Psoas muscle (tissue), 8 donors: ENCODE measurements around the gene HLA-E. TPM values are rescaled to one million over a fixed set of nuclear protein-coding genes. Genes with fewer than 3 reads are reported as not detected.

ENCODE experiments used
- ATAC-seq, 4 donors: fragments of 200-7000 bp; cut with Tn5 transposase; one replicate each; pipeline ENCODE4 v1.9.1; 2020; ENCODE audit warnings: moderate library complexity in 3 of 4, mild to moderate bottlenecking in 2 of 4
- DNase-seq, 2 donors: peaks; one replicate each; pipeline ENCODE4 v3.0.0-alpha.2; 2020
- H3K27ac ChIP-seq: fragments of 200-600 bp; one replicate; pipeline ENCODE4 v1.8.0; 2022
- H3K27me3 ChIP-seq, 3 donors: fragments of 200-600 bp in 1 of 3; one replicate each; pipeline versions ENCODE4 v1.6.1 to v1.8.0; 2013 to 2022; ENCODE audit warnings: low read length in 2 of 3, mild to moderate bottlenecking in 2 of 3, moderate library complexity in 1 of 3; ENCODE audit not compliant: insufficient read depth in 3 of 3
- H3K36me3 ChIP-seq, 2 donors: fragments of 200-600 bp in 1 of 2; one replicate each; pipeline versions ENCODE4 v1.6.1 to v1.8.0; 2013 to 2022; ENCODE audit warnings: low read depth in 1 of 2, mild to moderate bottlenecking in 1 of 2, moderate library complexity in 1 of 2; ENCODE audit not compliant: insufficient read depth in 1 of 2
- H3K4me1 ChIP-seq: fragments of 200-600 bp; one replicate; pipeline ENCODE4 v1.8.0; 2022
- H3K4me3 ChIP-seq: fragments of 200-600 bp; one replicate; pipeline ENCODE4 v1.8.0; 2022; ENCODE audit warnings: mild to moderate bottlenecking
- H3K9me3 ChIP-seq: fragments of 200-600 bp; one replicate; pipeline ENCODE4 v1.8.0; 2022
- WGBS, 3 donors: extraction: QIAGEN DNeasy Blood & Tissue Kit; methylation state at CpG; one replicate each; pipeline versions ENCODE4 v1.1.6 to v1.1.7; 2013; 5-methylcytosine and 5-hydroxymethylcytosine counted together
- intact Hi-C, 2 donors: fragments of 100-400 bp; cut with DNase I; formaldehyde crosslinking; loops; one replicate each; pipeline versions ENCODE4 v1.11.0 to v1.14.2; 2022
- polyA plus RNA-seq, 3 donors: library from polyadenylated mRNA; stranded (reverse); fragments of 200-250 nt; gene quantifications; one replicate each; pipeline ENCODE4 v1.2.3, GENCODE V29; 2013
- total RNA-seq, 4 donors: library from RNA; stranded (reverse); fragmentation: NEBNext Ultra II Directional in 2 of 4; extraction: Animal tissue kit (Norgen Biotek cat#: 25700) in 2 of 4; gene quantifications; one replicate each; pipeline versions ENCODE4 v1.2.1 to v1.2.4, GENCODE V29; 2021 to 2023
- TF ChIP-seq, protein P1 (sequence below): fragments of 200-600 bp; IDR thresholded peaks from one replicate; pipeline ENCODE4 v1.8.0; 2022; ENCODE audit warnings: antibody characterized with exemption
- donor health status: healthy with polysubstance abuse.
- donor health status: DM: no; HTN: no; CAD: no; lungs with moderate emphysema.
- donor health status: Bipolar disorder and iron deficiency.
- donor health status: healthy.
- donor health status: DM: yes; HTN: yes; CAD: no.
- donor health status: DM: no; HTN: no; CAD: no.
- donor health status: DM: no; HTN: no; CAD: no.
- donor health status: DM: yes; HTN: yes; CAD: no.

The HLA-E gene
- total and polyA plus RNA-seq, 7 donors, result 75.2 to 168 (median 97.8) TPM

DNA sequence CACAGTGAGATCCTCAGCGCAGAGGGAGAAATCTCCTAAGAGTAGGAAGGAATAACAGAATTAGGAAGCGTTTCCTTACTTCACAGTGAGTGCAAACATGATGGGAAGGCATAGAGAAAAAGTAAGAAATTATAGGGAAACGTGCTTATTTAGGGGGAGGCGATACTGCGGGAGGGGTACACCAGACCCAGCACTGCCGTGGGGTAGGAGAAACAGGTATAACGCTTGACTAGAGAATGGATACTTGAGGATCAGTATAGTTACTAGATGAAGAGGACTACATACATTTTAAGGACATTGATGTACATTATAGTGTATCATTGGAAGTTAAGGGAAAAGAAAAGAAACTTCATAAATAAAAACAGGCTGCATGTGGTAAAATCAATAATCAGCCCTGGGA, 26.8 kb upstream of the HLA-E start:
- H3K9me3 ChIP-seq, result no peaks in the 10 kb centered on the region
- no peak for ATAC-seq
- H3K4me3 ChIP-seq, result no peak overlapping the region
- intact Hi-C loops, result no loop called here
- WGBS, 3 donors, result 46 to 55% (median 55%) methylated on average over 7 of the region's 7 CpGs
- no peaks in the 10 kb centered on the region for H3K36me3 ChIP-seq
- no peak overlapping the region for H3K27ac ChIP-seq
- peaks cover 16% of the 10 kb centered on the region for H3K4me1 ChIP-seq
- DNase-seq, result no peak
- H3K27me3 ChIP-seq, result peaks cover 3 to 100% (median 41%) of the 10 kb centered on the region in 3 donors
- TF ChIP-seq, protein P1, sequence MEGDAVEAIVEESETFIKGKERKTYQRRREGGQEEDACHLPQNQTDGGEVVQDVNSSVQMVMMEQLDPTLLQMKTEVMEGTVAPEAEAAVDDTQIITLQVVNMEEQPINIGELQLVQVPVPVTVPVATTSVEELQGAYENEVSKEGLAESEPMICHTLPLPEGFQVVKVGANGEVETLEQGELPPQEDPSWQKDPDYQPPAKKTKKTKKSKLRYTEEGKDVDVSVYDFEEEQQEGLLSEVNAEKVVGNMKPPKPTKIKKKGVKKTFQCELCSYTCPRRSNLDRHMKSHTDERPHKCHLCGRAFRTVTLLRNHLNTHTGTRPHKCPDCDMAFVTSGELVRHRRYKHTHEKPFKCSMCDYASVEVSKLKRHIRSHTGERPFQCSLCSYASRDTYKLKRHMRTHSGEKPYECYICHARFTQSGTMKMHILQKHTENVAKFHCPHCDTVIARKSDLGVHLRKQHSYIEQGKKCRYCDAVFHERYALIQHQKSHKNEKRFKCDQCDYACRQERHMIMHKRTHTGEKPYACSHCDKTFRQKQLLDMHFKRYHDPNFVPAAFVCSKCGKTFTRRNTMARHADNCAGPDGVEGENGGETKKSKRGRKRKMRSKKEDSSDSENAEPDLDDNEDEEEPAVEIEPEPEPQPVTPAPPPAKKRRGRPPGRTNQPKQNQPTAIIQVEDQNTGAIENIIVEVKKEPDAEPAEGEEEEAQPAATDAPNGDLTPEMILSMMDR, result no peak

DNA sequence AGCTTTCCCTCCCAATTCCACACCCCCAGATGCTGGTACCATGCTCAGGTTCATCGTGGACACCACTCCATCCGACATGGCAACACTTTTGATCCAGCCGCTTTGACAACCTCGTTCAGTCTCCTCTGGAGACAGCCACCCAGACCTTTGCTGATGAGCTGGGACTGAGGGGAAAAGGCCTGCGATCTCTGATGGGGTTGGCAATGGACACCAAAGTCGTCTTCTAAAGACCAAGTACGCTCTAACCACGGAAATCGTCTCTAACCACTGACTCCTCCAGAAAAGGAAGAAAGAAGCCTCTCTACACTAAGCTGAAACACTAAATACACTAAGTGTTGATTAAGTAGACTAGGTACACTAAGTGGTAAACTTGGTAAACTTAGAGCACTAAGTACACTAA, 26.1 kb upstream of the HLA-E start:
- Histone ChIP-seq H3K4me1 (peaks cover 16% of the 10 kb centered on the region), H3K4me3 (peak overlapping the region; percentile 2), H3K36me3 (no peaks in the 10 kb centered on the region), H3K27ac (no peak overlapping the region), H3K9me3 (no peaks in the 10 kb centered on the region), H3K27me3 (peaks cover 3 to 99% (median 42%) of the 10 kb centered on the region in 3 donors)
- DNase-seq, result no peak
- 43 to 55% (median 44%) methylated on average over 9 of the region's 9 CpGs for WGBS, 3 donors
- TF ChIP-seq, protein P1, result no peak
- intact Hi-C loops, result no loop called here
- no peak for ATAC-seq

DNA sequence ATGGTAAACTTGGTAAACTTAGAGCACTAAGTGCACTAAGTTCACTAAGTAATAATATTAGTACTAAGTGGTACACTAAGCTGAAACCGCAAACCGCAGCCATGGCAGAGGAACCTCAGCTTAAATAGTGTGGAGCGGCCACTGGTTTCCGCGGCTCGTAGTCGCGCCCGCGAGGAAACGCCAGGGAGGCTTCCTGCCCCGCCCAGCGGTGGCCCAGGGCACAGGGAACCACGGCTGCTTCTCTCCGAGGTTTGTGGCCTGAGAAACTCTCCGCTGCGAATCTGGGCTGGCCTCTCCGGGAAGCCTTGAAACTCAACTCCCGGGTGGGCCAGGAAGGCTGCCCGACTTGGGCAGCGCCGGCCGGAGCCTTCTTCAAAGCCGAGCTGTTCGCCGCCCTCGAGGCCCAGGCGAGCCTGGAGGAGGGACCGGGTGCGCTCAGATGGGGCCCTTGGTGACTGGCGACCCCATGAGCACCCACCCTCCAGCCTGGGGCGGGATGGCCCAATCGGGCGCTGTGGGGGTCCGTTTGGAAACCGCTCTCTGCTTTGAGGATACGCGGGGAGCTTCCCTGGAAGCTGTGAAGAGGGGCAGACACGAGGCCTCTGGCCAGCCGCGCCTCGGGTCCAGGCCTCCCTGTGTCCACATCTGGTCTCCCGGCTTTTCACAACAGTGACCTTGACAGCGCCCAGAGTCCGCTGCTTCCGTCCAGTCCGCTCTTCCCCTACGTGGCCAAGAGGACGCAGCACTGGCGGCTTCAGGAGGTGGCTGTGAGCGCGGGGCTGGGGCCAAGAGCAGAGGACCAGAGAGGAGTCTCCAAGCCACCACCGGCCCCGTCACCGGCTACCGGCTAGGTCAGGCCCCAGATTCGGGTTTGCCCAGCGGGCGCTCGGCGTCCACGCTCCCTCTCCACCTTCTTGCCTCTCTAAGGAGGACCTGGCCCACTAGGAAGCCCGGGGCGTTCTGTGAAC, 25.4 kb upstream of the HLA-E start:
- ATAC-seq (peak in 3 of 4 donors; percentile 39 to 58 (median 55)), DNase-seq (peak; percentile 38 to 62)
- Histone ChIP-seq H3K27ac (no peak overlapping the region), H3K9me3 (no peaks in the 10 kb centered on the region), H3K27me3 (peaks cover 3 to 97% (median 42%) of the 10 kb centered on the region in 3 donors), H3K36me3 (no peaks in the 10 kb centered on the region), H3K4me1 (peaks cover 16% of the 10 kb centered on the region), H3K4me3 (peak overlapping the region; percentile 2)
- WGBS, 3 donors, result 10 to 12% (median 10%) methylated on average over 62 to 64 of the region's 64 CpGs
- intact Hi-C loops, result no loop called here
- TF ChIP-seq, protein P1, result no peak

DNA sequence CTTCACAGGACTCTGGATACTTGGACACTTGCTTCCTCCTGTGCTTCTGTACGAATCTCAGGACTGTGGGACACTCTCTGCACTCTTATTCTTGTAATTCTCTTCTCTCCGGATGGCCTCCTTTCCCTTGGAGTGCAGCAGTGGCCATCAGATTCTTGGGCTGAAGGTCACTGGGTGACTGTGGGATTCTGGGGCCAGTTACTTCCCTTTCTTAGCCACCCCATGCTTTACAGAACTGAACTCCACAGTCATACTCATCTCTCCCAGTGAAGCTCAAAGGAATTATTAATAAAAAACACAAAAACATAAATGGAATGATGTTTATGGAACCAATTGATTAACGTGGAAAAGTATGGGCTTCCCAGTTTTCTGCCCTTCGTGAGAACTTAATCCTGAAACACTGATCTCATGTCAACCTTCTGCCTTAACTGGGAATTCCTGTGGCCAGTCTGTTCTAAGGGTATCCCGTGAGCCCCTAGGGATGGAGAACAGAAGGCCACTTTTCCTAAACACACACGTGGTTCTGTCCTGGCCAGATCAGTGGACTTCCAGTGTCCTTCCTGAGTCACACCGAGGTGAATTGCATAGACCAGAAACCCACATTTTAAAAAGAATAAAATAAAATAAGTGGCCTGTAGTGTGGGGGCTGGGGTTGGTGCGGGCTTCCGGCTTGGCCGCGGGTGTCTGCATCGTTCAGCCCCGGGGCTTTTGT, 23.6 kb upstream of the HLA-E start:
- H3K4me1 ChIP-seq, result peaks cover 16% of the 10 kb centered on the region
- peaks cover 3 to 96% (median 36%) of the 10 kb centered on the region in 3 donors for H3K27me3 ChIP-seq
- H3K4me3 ChIP-seq, result peak overlapping the region; percentile 63
- no peak for DNase-seq
- intact Hi-C loops, result no loop called here
- no peaks in the 10 kb centered on the region for H3K36me3 ChIP-seq
- H3K9me3 ChIP-seq, result no peaks in the 10 kb centered on the region
- TF ChIP-seq, protein P1, result no peak
- ATAC-seq, result peak in 1 of 4 donors; percentile 14
- H3K27ac ChIP-seq, result no peak overlapping the region
- WGBS, 3 donors, result 7 to 9% (median 8%) methylated on average over 13 of the region's 13 CpGs
